Neural progenitor cell (in vitro differentiated cells): Measurements from ENCODE around the gene KMT5C. TPM values are rescaled to one million over a fixed set of nuclear protein-coding genes. Genes with fewer than 3 reads are reported as not detected.

ENCODE experiments used
- DNase-seq: peaks from one replicate; pipeline ENCODE4 v3.0.0-alpha.2; 2016; ENCODE audit warnings: low spot score
- H2AFZ ChIP-seq: fragments of 200-600 bp; sonication (generic); replicated peaks from 2 replicates; pipeline ENCODE4 v1.6.1; 2016; ENCODE audit warnings: antibody characterized with exemption
- H3F3A ChIP-seq: fragments of 200-600 bp; sonication (generic); 2 replicates; pipeline ENCODE4 v1.6.1; 2016; ENCODE audit warnings: antibody characterized with exemption, low read depth
- H3K27ac ChIP-seq: fragments of 200-600 bp; sonication (generic); 2 replicates; pipeline ENCODE4 v1.5.1; 2016; ENCODE audit warnings: mild to moderate bottlenecking
- H3K27me3 ChIP-seq: fragments of 200-600 bp; sonication (generic); 2 replicates; pipeline ENCODE4 v1.6.1; 2016; ENCODE audit warnings: mild to moderate bottlenecking, moderate library complexity
- H3K36me3 ChIP-seq: fragments of 200-600 bp; sonication (generic); 2 replicates; pipeline ENCODE4 v1.5.1; 2016
- H3K4me1 ChIP-seq: fragments of 200-600 bp; sonication (generic); 2 replicates; pipeline ENCODE4 v1.6.1; 2016; ENCODE audit warnings: mixed run types
- H3K4me2 ChIP-seq: fragments of 200-600 bp; sonication (generic); 2 replicates; pipeline ENCODE4 v1.6.1; 2016
- H3K4me3 ChIP-seq: fragments of 200-600 bp; sonication (generic); 2 replicates; pipeline ENCODE4 v1.5.1; 2016
- H3K79me2 ChIP-seq: fragments of 200-600 bp; sonication (generic); 2 replicates; pipeline ENCODE4 v1.6.1; 2016; ENCODE audit warnings: low read depth
- H3K9ac ChIP-seq: fragments of 200-600 bp; sonication (generic); 2 replicates; pipeline ENCODE4 v1.6.1; 2016
- H3K9me3 ChIP-seq: fragments of 200-600 bp; sonication (generic); 2 replicates; pipeline ENCODE4 v1.5.1; 2016; ENCODE audit warnings: low read depth
- H4K20me1 ChIP-seq: fragments of 200-600 bp; sonication (generic); 2 replicates; pipeline ENCODE4 v1.6.1; 2016; ENCODE audit warnings: low read depth
- H3K27ac Mint-ChIP-seq: 3 replicates; pipeline ENCODE4 v1.8.0; 2021; ENCODE audit warnings: mixed read lengths
- H3K27me3 Mint-ChIP-seq: 2 replicates; pipeline ENCODE4 v1.8.0; 2022; ENCODE audit warnings: low read depth, mild to moderate bottlenecking, inconsistent platforms, moderate library complexity, mixed read lengths; ENCODE audit not compliant: insufficient read depth
- H3K36me3 Mint-ChIP-seq: 3 replicates; pipeline ENCODE4 v1.8.0; 2021; ENCODE audit warnings: mixed read lengths
- H3K4me1 Mint-ChIP-seq: 3 replicates; pipeline ENCODE4 v1.8.0; 2021; ENCODE audit warnings: mixed read lengths
- H3K4me3 Mint-ChIP-seq: 3 replicates; pipeline ENCODE4 v1.8.0; 2021; ENCODE audit warnings: mild to moderate bottlenecking, moderate library complexity, mixed read lengths
- H3K9me3 Mint-ChIP-seq: 3 replicates; pipeline ENCODE4 v1.8.0; 2020; ENCODE audit warnings: mixed read lengths
- CTCF ChIP-seq: fragments of 200-600 bp; sonication (generic); IDR thresholded peaks from 2 replicates; pipeline ENCODE4 v1.5.1; 2017; ENCODE audit warnings: antibody characterized with exemption, mild to moderate bottlenecking
- EZH2 ChIP-seq: fragments of 200-600 bp; sonication (generic); IDR thresholded peaks from 2 replicates; pipeline ENCODE4 v1.6.1; 2017; ENCODE audit warnings: antibody characterized with exemption, mild to moderate bottlenecking, moderate library complexity
- EZH2phosphoT487 ChIP-seq: fragments of 200-600 bp; sonication (generic); IDR thresholded peaks from 2 replicates; pipeline ENCODE4 v1.6.1; 2017; ENCODE audit warnings: antibody characterized with exemption
- total RNA-seq: library from RNA; depleted of rRNA; stranded (reverse); fragments of >200 nt; gene quantifications from 2 replicates; pipeline ENCODE4 v1.2.3, GENCODE V29; 2015; ENCODE audit warnings: low replicate concordance

KMT5C gene
- total RNA-seq, 1 donor from 2014 or later, result 21.1 TPM

DNA sequence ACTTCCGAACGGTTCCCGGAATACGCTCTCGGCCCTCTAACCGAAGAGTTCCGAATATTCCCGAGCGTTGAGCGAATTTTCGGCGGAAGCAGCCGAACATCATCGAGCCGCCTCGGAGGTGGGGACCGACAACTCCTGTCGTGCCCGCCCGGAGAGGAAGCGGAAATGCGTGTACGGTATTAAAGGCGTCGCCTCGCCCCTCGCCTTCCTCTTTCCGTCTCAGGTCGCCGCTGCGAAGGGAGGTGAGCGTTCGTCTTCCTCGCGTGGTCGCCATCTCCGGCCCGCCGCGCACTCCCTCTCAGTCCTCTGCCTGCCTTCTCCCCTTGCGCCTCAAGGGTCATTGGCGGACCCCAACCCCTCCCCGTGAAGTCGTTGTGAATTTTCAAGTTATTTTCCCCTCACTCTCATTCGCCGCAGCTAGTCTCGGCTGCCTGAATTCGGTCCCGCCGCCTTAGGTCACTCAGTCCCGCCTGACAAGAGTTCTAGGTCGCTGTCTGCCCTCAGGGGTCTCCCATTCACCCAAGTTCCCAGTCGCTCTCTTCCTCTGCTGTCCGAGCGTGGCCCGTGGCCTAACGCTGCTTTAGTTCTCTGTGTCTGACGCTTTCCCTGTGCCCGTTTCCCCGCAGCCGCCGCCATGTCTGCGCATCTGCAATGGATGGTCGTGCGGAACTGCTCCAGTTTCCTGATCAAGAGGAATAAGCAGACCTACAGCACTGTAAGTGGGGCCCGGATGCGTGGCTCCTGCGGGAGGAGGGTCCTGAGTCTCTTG, 46.2 kb downstream of the KMT5C start, which contains the start of gene RPL28:
Gene RPL28 (plus strand): TSS at position 209 of the 769 bp plus-strand sequence. CDS start 426 bp downstream, at position 635.
- peaks cover 35% of the 10 kb centered on the region for H3K4me1 ChIP-seq
- TF ChIP-seq EZH2phosphoT487, result no peak
- TF ChIP-seq CTCF, result no peak
- TF ChIP-seq EZH2, result no peak
- H3K9ac ChIP-seq, result peak within 1 kb of the TSS; percentile 88
- DNase-seq, result peak; percentile 99
- H4K20me1 ChIP-seq, result peaks cover 51% of the 10 kb centered on the region
- peaks cover 17% of the 10 kb centered on the region for H3K27me3 ChIP-seq
- peaks cover 47% of the 10 kb centered on the region for H3K4me1 Mint-ChIP-seq
- H3K27ac ChIP-seq, result no peak within 1 kb of the TSS
- H3K4me3 Mint-ChIP-seq, result peak within 1 kb of the TSS; percentile 100
- peak within 1 kb of the TSS; percentile 100 for H3K4me2 ChIP-seq
- peaks cover 4% of the 10 kb centered on the region for H3K9me3 Mint-ChIP-seq
- H3K27ac Mint-ChIP-seq, result peak within 1 kb of the TSS; percentile 97
- peaks cover 56% of the 10 kb centered on the region for H3F3A ChIP-seq
- peak within 1 kb of the TSS; percentile 90 for H3K4me3 ChIP-seq
- no peaks in the 10 kb centered on the region for H3K9me3 ChIP-seq
- peaks cover 11% of the 10 kb centered on the region for H3K36me3 Mint-ChIP-seq
- no peaks in the 10 kb centered on the region for H3K36me3 ChIP-seq
- peak within 1 kb of the TSS; percentile 94 for H2AFZ ChIP-seq
- H3K79me2 ChIP-seq, result peaks cover 32% of the 10 kb centered on the region
- peaks cover 20% of the 10 kb centered on the region for H3K27me3 Mint-ChIP-seq

- Mint-ChIP-seq H3K4me3 (peak overlapping the region; percentile 100), H3K9me3 (peaks cover 4% of the 10 kb centered on the region), H3K27ac (no peak overlapping the region), H3K27me3 (peaks cover 18% of the 10 kb centered on the region), H3K36me3 (peaks cover 11% of the 10 kb centered on the region), H3K4me1 (peaks cover 47% of the 10 kb centered on the region)
- Histone ChIP-seq H2AFZ (no peak overlapping the region), H4K20me1 (peaks cover 57% of the 10 kb centered on the region), H3K27ac (no peak overlapping the region), H3K9me3 (no peaks in the 10 kb centered on the region), H3K27me3 (peaks cover 17% of the 10 kb centered on the region), H3K4me2 (peak overlapping the region; percentile 100), H3K79me2 (peaks cover 32% of the 10 kb centered on the region), H3F3A (peaks cover 63% of the 10 kb centered on the region), H3K36me3 (no peaks in the 10 kb centered on the region), H3K4me3 (peak overlapping the region; percentile 90), H3K4me1 (peaks cover 35% of the 10 kb centered on the region), H3K9ac (peak overlapping the region; percentile 88)
- DNase-seq, result no peak
- TF ChIP-seq CTCF, result no peak
- TF ChIP-seq EZH2phosphoT487, result no peak
- no peak for TF ChIP-seq EZH2
These were observed 46.9 kb downstream of the KMT5C start for GRCh38 chr19:55386493-55386971.

DNA sequence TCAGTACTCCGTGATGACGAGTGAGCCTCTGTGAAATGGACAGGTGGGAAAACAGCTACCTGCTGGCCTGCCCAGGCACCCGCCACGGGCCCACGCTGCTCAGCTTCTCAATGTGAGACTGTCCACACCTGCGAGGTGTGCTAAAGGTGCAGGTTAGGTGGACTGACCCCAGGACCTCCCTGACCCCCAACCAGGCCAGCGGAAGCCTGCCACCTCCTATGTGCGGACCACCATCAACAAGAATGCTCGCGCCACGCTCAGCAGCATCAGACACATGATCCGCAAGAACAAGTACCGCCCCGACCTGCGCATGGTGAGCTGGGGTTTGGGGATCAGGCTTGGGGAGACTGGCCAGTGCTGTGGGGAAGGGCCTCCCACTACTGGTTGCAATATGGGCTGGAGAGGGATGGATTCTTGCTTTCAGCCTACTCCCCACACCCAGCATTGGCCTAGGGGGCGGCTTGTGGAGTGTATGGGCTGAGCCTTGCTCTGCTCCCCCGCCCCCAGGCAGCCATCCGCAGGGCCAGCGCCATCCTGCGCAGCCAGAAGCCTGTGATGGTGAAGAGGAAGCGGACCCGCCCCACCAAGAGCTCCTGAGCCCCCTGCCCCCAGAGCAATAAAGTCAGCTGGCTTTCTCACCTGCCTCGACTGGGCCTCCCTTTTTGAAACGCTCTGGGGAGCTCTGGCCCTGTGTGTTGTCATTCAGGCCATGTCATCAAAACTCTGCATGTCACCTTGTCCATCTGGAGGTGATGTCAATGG, 48.2 kb downstream of the KMT5C start:
- peaks cover 5% of the 10 kb centered on the region for H3K27me3 ChIP-seq
- H3K27me3 Mint-ChIP-seq, result peaks cover 13% of the 10 kb centered on the region
- peak overlapping the region; percentile 100 for H3K4me3 Mint-ChIP-seq
- no peak overlapping the region for H3K27ac ChIP-seq
- DNase-seq, result no peak
- H3K4me3 ChIP-seq, result no peak overlapping the region
- no peaks in the 10 kb centered on the region for H3K9me3 ChIP-seq
- H3F3A ChIP-seq, result peaks cover 75% of the 10 kb centered on the region
- H4K20me1 ChIP-seq, result peaks cover 71% of the 10 kb centered on the region
- peaks cover 15% of the 10 kb centered on the region for H3K36me3 Mint-ChIP-seq
- H3K27ac Mint-ChIP-seq, result no peak overlapping the region
- no peak for TF ChIP-seq EZH2
- TF ChIP-seq CTCF, result no peak
- no peak for TF ChIP-seq EZH2phosphoT487
- no peak overlapping the region for H2AFZ ChIP-seq
- H3K4me2 ChIP-seq, result peak overlapping the region; percentile 100
- H3K9ac ChIP-seq, result no peak overlapping the region
- H3K4me1 Mint-ChIP-seq, result peaks cover 56% of the 10 kb centered on the region
- H3K36me3 ChIP-seq, result no peaks in the 10 kb centered on the region
- H3K9me3 Mint-ChIP-seq, result no peaks in the 10 kb centered on the region
- H3K4me1 ChIP-seq, result peaks cover 43% of the 10 kb centered on the region
- H3K79me2 ChIP-seq, result peaks cover 32% of the 10 kb centered on the region
